ENCODE data around the gene AOC1. TPM values are rescaled to one million over a fixed set of nuclear protein-coding genes. Genes with fewer than 3 reads are reported as not detected.
A peak's percentile ranks its signal among the peaks of the same experiment; 100 is the strongest.

AOC1 gene
- total and polyA plus RNA-seq, 12 donors, result 0.04 to 1.2 (median 0.32) TPM; not detected in 3

- Histone ChIP-seq H3K27me3 (peaks cover 0 to 63% (median 19%) of the 10 kb centered on the region in 7 donors), H3K27ac (peak overlapping the region in 4 of 10 donors; percentile 7 to 71 (median 44)), H3K36me3 (no peaks in the 10 kb centered on the region), H3K4me3 (no peak overlapping the region), H3K4me1 (peaks cover 0 to 35% (median 11%) of the 10 kb centered on the region in 9 donors), H3K9me3 (no peaks in the 10 kb centered on the region)
- DNase-seq, result no peak
- ATAC-seq, result peak in 5 of 8 donors; percentile 2 to 26 (median 17)
- TF ChIP-seq CTCF (IDR thresholded peaks at IDR 0.05), result no peak
- intact Hi-C loops (cut with DNase I), result loop anchor here in 5 of 10 donors (1.0 to 10.0 kb wide), 5 partner anchors 52 to 84 kb away; no protein-coding TSS in a partner anchor
- WGBS, 2 donors, result 57 to 64% methylated on average over 14 of the region's 14 CpGs
Measured at GRCh38 chr7:150902078-150903033, 50.0 kb downstream of the AOC1 start.

- peak in 3 of 9 donors; percentile 14 to 22 (median 17) for TF ChIP-seq CTCF (IDR thresholded peaks at IDR 0.05)
- H3K36me3 ChIP-seq, result no peaks in the 10 kb centered on the region
- no peak overlapping the region for H3K4me3 ChIP-seq
- H3K9me3 ChIP-seq, result no peaks in the 10 kb centered on the region
- peaks cover 0 to 55% (median 17%) of the 10 kb centered on the region in 7 donors for H3K27me3 ChIP-seq
- peak overlapping the region in 8 of 10 donors; percentile 2 to 71 (median 46) for H3K27ac ChIP-seq
- DNase-seq, result peak; percentile 77 to 82
- H3K4me1 ChIP-seq, result peaks cover 0 to 35% (median 11%) of the 10 kb centered on the region in 9 donors
- intact Hi-C loops (cut with DNase I), result loop anchor here in 5 of 10 donors (5.0 to 10.0 kb wide), 4 partner anchors 51 to 64 kb away; no protein-coding TSS in a partner anchor
- peak; percentile 75 to 98 (median 94) for ATAC-seq
- 36 to 52% methylated on average over 12 of the region's 12 CpGs for WGBS, 2 donors
Measured at GRCh38 chr7:150903606-150904005, 51.3 kb downstream of the AOC1 start.

GRCh38 chr7:150904011-150904909 lies 51.9 kb downstream of the AOC1 start:
- WGBS, 2 donors, result 59 to 60% methylated on average over 6 of the region's 6 CpGs
- Histone ChIP-seq H3K27ac (peak overlapping the region in 7 of 10 donors; percentile 2 to 71 (median 42)), H3K27me3 (peaks cover 0 to 53% (median 17%) of the 10 kb centered on the region in 7 donors), H3K4me1 (peaks cover 0 to 35% (median 11%) of the 10 kb centered on the region in 9 donors), H3K4me3 (no peak overlapping the region), H3K9me3 (no peaks in the 10 kb centered on the region), H3K36me3 (no peaks in the 10 kb centered on the region)
- no peak for DNase-seq
- ATAC-seq, result peak in 2 of 8 donors; percentile 7 to 8
- intact Hi-C loops (cut with DNase I), result loop anchor here in 5 of 10 donors (5.0 to 10.0 kb wide), 4 partner anchors 51 to 63 kb away; no protein-coding TSS in a partner anchor
- no peak for TF ChIP-seq CTCF (IDR thresholded peaks at IDR 0.05)

All from heart right ventricle (tissue), 16 donors.